Kidney (tissue), 14 donors: Measurements from ENCODE around the gene KCTD11. TPM values are rescaled to one million over a fixed set of nuclear protein-coding genes. Genes with fewer than 3 reads are reported as not detected.

Source experiments
- DNase-seq, 5 donors: peaks; one replicate each; pipeline ENCODE4 v3.0.0-alpha.2; 2013 to 2020
- FAIRE-seq: peaks from 2 replicates; lab custom pipeline; 2012; peaks lifted over from hg19 to GRCh38; lab: Jason Lieb, UNC
- H3K27ac ChIP-seq, 2 donors: one replicate each; pipeline ENCODE4 v1.7.0; 2013; ENCODE audit warnings: low read depth in 2 of 2, low read length in 2 of 2, inconsistent platforms in 1 of 2
- H3K27me3 ChIP-seq: one replicate; pipeline ENCODE4 v1.7.1; 2013; ENCODE audit warnings: low read length, inconsistent platforms; ENCODE audit not compliant: control insufficient read depth, insufficient read depth
- H3K36me3 ChIP-seq, 3 donors: one replicate each; pipeline versions ENCODE4 v1.7.0 to v1.7.1; 2013; ENCODE audit warnings: low read length in 3 of 3, control low read depth in 1 of 3, inconsistent platforms in 1 of 3; ENCODE audit not compliant: insufficient read depth in 3 of 3, control insufficient read depth in 2 of 3
- H3K4me1 ChIP-seq, 3 donors: one replicate each; pipeline versions ENCODE4 v1.7.0 to v1.7.1; 2013; ENCODE audit warnings: low read length in 3 of 3, inconsistent platforms in 1 of 3, low read depth in 1 of 3; ENCODE audit not compliant: control insufficient read depth in 2 of 3, insufficient read depth in 2 of 3
- H3K4me3 ChIP-seq, 3 donors: one replicate each; pipeline versions ENCODE4 v1.7.0 to v1.8.1; 2013; ENCODE audit warnings: low read length in 3 of 3, control low read depth in 1 of 3, inconsistent platforms in 1 of 3
- H3K9ac ChIP-seq, 3 donors: one replicate each; pipeline versions ENCODE4 v1.7.0 to v1.7.1; 2013; ENCODE audit warnings: low read length in 3 of 3, control low read depth in 1 of 3, inconsistent platforms in 1 of 3
- H3K9me3 ChIP-seq, 3 donors: one replicate each; pipeline versions ENCODE4 v1.7.0 to v1.7.1; 2013; ENCODE audit warnings: low read length in 3 of 3, control low read depth in 1 of 3, inconsistent platforms in 1 of 3; ENCODE audit not compliant: control insufficient read depth in 2 of 3, insufficient read depth in 1 of 3
- intact Hi-C: fragments of 100-400 bp; cut with DNase I; formaldehyde crosslinking; loops from one replicate; pipeline ENCODE4 v1.11.1; 2022
- polyA plus RNA-seq: library from polyadenylated mRNA; stranded (reverse); fragments of 350-450 nt; fragmentation: Illumina TruSeq; extraction: RNeasy Lipid Tissue Mini Kit (QIAGEN cat#74804); gene quantifications from one replicate; pipeline ENCODE4 v1.2.3, GENCODE V29; 2014; ENCODE audit warnings: low read depth, low replicate concordance; ENCODE audit not compliant: insufficient read depth
- total RNA-seq: library from RNA; stranded (reverse); fragmentation: NEBNext Ultra II Directional; extraction: Animal tissue kit (Norgen Biotek cat#: 25700); gene quantifications from one replicate; pipeline ENCODE4 v1.2.1, GENCODE V29; 2021
- TF ChIP-seq, protein P1 (sequence below): IDR thresholded peaks from 3 replicates; pipeline ENCODE4 v1.5.1; 2012; ENCODE audit warnings: mild to moderate bottlenecking, moderate library complexity, borderline replicate concordance; ENCODE audit not compliant: insufficient read depth; ENCODE audit errors: extremely low read depth
- donor health status: control.
- donor health status: control.
- donor health status: control.
- donor health status: control.
- donor health status: control.
- donor health status: DM: yes; HTN: yes; CAD: no.
- donor health status: Normal renal cell carcinoma (clear cell type).

The KCTD11 gene
- total and polyA plus RNA-seq, 2 donors from 2014 or later, result 7.2 to 14.4 TPM

DNA sequence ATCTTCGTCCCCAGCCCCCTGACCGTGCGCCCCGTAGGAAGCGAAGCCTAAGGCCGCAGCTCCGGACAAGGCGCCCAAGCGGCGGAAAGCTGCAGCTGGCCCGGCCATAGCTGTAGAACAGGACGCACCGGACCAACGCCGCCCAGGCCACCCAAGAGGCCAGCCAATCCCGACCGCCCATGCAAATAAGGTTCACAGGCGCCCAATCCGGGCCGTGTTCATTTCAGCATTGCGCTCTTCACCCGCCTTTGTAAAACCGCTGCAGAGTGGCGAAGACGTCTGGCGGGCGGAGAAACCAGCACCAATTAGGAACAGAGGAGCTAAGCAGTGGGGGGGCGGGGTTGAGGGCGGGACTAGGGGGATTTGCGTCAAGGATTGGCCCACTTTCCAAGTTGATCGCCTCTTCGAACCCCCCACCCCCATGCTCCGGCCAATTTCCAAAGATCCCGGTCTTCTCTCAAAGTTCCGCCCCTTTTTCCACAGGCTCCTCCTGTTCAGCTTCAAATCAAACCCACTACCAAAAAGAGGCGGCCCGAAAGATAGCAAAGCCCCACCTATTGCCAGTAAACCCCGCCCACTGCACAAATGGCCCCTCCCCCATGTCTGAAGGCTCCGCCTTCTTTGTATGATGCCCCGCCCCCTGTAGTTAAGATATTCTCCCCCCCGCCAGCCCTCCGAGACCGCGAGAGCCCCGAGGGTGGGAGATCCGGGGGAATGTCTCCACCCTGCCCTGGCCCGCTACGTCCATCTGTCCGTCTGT lies 52.2 kb downstream of the KCTD11 start, which contains the start of gene TMEM256:
Gene TMEM256 (minus strand): TSS at position 121 of the 760 bp plus-strand sequence. CDS start 13 bp downstream, at position 108.
- Histone ChIP-seq H3K36me3 (no peaks in the 10 kb centered on the region), H3K4me3 (peak within 1 kb of the TSS; percentile 67 to 84 (median 72)), H3K4me1 (peaks cover 0 to 6% (median 6%) of the 10 kb centered on the region in 3 donors), H3K27me3 (no peaks in the 10 kb centered on the region), H3K27ac (peak within 1 kb of the TSS; percentile 79 to 88), H3K9me3 (no peaks in the 10 kb centered on the region), H3K9ac (peak within 1 kb of the TSS; percentile 44 to 77 (median 55))
- intact Hi-C loops, result no loop called here
- TF ChIP-seq, protein P1, sequence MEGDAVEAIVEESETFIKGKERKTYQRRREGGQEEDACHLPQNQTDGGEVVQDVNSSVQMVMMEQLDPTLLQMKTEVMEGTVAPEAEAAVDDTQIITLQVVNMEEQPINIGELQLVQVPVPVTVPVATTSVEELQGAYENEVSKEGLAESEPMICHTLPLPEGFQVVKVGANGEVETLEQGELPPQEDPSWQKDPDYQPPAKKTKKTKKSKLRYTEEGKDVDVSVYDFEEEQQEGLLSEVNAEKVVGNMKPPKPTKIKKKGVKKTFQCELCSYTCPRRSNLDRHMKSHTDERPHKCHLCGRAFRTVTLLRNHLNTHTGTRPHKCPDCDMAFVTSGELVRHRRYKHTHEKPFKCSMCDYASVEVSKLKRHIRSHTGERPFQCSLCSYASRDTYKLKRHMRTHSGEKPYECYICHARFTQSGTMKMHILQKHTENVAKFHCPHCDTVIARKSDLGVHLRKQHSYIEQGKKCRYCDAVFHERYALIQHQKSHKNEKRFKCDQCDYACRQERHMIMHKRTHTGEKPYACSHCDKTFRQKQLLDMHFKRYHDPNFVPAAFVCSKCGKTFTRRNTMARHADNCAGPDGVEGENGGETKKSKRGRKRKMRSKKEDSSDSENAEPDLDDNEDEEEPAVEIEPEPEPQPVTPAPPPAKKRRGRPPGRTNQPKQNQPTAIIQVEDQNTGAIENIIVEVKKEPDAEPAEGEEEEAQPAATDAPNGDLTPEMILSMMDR, result no peak
- DNase-seq (peak; percentile 99 to 100 (median 100)), FAIRE-seq (peak; percentile 97)

Other genes with a start within 250 kb of the KCTD11 start
Only the 30 nearest of the 36 such genes appear.
- gene ASGR1, start 172.8 kb upstream of the KCTD11 start, total RNA-seq, result 2.1 TPM
- 1.4 TPM for gene ASGR1, start 172.8 kb upstream of the KCTD11 start, polyA plus RNA-seq
- gene DLG4, start 132.3 kb upstream of the KCTD11 start, total RNA-seq, result 18.9 TPM
- gene DLG4, start 132.3 kb upstream of the KCTD11 start, polyA plus RNA-seq, result 6.6 TPM
- gene ACADVL, start 132.2 kb upstream of the KCTD11 start, total RNA-seq, result 689 TPM
- 1,202 TPM for gene ACADVL, start 132.2 kb upstream of the KCTD11 start, polyA plus RNA-seq
- gene DVL2, start 117.6 kb upstream of the KCTD11 start, total RNA-seq, result 35.8 TPM
- 18.0 TPM for gene DVL2, start 117.6 kb upstream of the KCTD11 start, polyA plus RNA-seq
- 28.1 TPM for gene PHF23, start 112.7 kb upstream of the KCTD11 start, total RNA-seq
- 48.5 TPM for gene PHF23, start 112.7 kb upstream of the KCTD11 start, polyA plus RNA-seq
- 477 TPM for gene GABARAP, start 109.7 kb upstream of the KCTD11 start, total RNA-seq
- gene GABARAP, start 109.7 kb upstream of the KCTD11 start, polyA plus RNA-seq, result 1,483 TPM
- 113 TPM for gene CTDNEP1, start 100.4 kb upstream of the KCTD11 start, total RNA-seq
- gene CTDNEP1, start 100.4 kb upstream of the KCTD11 start, polyA plus RNA-seq, result 124 TPM
- 41.9 TPM for gene ELP5, start 99.9 kb upstream of the KCTD11 start, total RNA-seq
- gene ELP5, start 99.9 kb upstream of the KCTD11 start, polyA plus RNA-seq, result 110 TPM
- gene CLDN7, start 89.7 kb upstream of the KCTD11 start, total RNA-seq, result 233 TPM
- 119 TPM for gene CLDN7, start 89.7 kb upstream of the KCTD11 start, polyA plus RNA-seq
- gene SLC2A4, start 70.4 kb upstream of the KCTD11 start, total RNA-seq, result 4.2 TPM
- gene SLC2A4, start 70.4 kb upstream of the KCTD11 start, polyA plus RNA-seq, result 2.8 TPM
- gene YBX2, start 57.5 kb upstream of the KCTD11 start, total RNA-seq, result 1.3 TPM
- 3.3 TPM for gene YBX2, start 57.5 kb upstream of the KCTD11 start, polyA plus RNA-seq
- gene EIF5A, start 44.5 kb upstream of the KCTD11 start, total RNA-seq, result 306 TPM
- 434 TPM for gene EIF5A, start 44.5 kb upstream of the KCTD11 start, polyA plus RNA-seq
- gene GPS2, start 36.8 kb upstream of the KCTD11 start, total RNA-seq, result 67.0 TPM
- gene GPS2, start 36.8 kb upstream of the KCTD11 start, polyA plus RNA-seq, result 101 TPM
- 44.7 TPM for gene NEURL4, start 22.8 kb upstream of the KCTD11 start, total RNA-seq
- gene NEURL4, start 22.8 kb upstream of the KCTD11 start, polyA plus RNA-seq, result 21.2 TPM
- 26.0 TPM for gene ACAP1, start 15.6 kb upstream of the KCTD11 start, total RNA-seq
- 9.9 TPM for gene ACAP1, start 15.6 kb upstream of the KCTD11 start, polyA plus RNA-seq
- gene TMEM95, start 3.0 kb downstream of the KCTD11 start, total RNA-seq, result not detected
- gene TMEM95, start 3.0 kb downstream of the KCTD11 start, polyA plus RNA-seq, result not detected
- gene TNK1, start 28.9 kb downstream of the KCTD11 start, total RNA-seq, result 9.3 TPM
- gene TNK1, start 28.9 kb downstream of the KCTD11 start, polyA plus RNA-seq, result 7.6 TPM
- 35.0 TPM for gene PLSCR3, start 42.4 kb downstream of the KCTD11 start, total RNA-seq
- gene PLSCR3, start 42.4 kb downstream of the KCTD11 start, polyA plus RNA-seq, result 26.4 TPM
- 55.8 TPM for gene TMEM256, start 51.9 kb downstream of the KCTD11 start, total RNA-seq
- 389 TPM for gene TMEM256, start 51.9 kb downstream of the KCTD11 start, polyA plus RNA-seq
- 23.4 TPM for gene NLGN2, start 55.7 kb downstream of the KCTD11 start, total RNA-seq
- 7.3 TPM for gene NLGN2, start 55.7 kb downstream of the KCTD11 start, polyA plus RNA-seq
- not detected for gene SPEM1, start 68.2 kb downstream of the KCTD11 start, total RNA-seq
- not detected for gene SPEM1, start 68.2 kb downstream of the KCTD11 start, polyA plus RNA-seq
- not detected for gene SPEM2, start 73.5 kb downstream of the KCTD11 start, total RNA-seq
- not detected for gene SPEM2, start 73.5 kb downstream of the KCTD11 start, polyA plus RNA-seq
- not detected for gene SPEM3, start 76.7 kb downstream of the KCTD11 start, total RNA-seq
- not detected for gene SPEM3, start 76.7 kb downstream of the KCTD11 start, polyA plus RNA-seq
- gene TMEM102, start 83.3 kb downstream of the KCTD11 start, total RNA-seq, result 10.0 TPM
- 10.0 TPM for gene TMEM102, start 83.3 kb downstream of the KCTD11 start, polyA plus RNA-seq
- 1.4 TPM for gene FGF11, start 87.3 kb downstream of the KCTD11 start, total RNA-seq
- 7.7 TPM for gene FGF11, start 87.3 kb downstream of the KCTD11 start, polyA plus RNA-seq
- gene CHRNB1, start 92.9 kb downstream of the KCTD11 start, total RNA-seq, result 11.9 TPM
- gene CHRNB1, start 92.9 kb downstream of the KCTD11 start, polyA plus RNA-seq, result 19.3 TPM
- 64.8 TPM for gene ZBTB4, start 127.5 kb downstream of the KCTD11 start, total RNA-seq
- gene ZBTB4, start 127.5 kb downstream of the KCTD11 start, polyA plus RNA-seq, result 23.2 TPM
- gene SLC35G6, start 129.3 kb downstream of the KCTD11 start, total RNA-seq, result not detected
- gene SLC35G6, start 129.3 kb downstream of the KCTD11 start, polyA plus RNA-seq, result not detected
- gene POLR2A, start 132.2 kb downstream of the KCTD11 start, total RNA-seq, result 133 TPM
- gene POLR2A, start 132.2 kb downstream of the KCTD11 start, polyA plus RNA-seq, result 18.6 TPM
- gene TNFSF12, start 196.9 kb downstream of the KCTD11 start, total RNA-seq, result 48.0 TPM
- gene TNFSF12, start 196.9 kb downstream of the KCTD11 start, polyA plus RNA-seq, result 61.8 TPM